Panc1 (cell line): ENCODE data around the gene GORAB.

ENCODE experiments used
- CTCF ChIP-seq: fragments of 450-650 bp; IDR thresholded peaks from 2 replicates; pipeline ENCODE4 v1.5.1; 2017; ENCODE audit warnings: mild to moderate bottlenecking
- POLR2AphosphoS5 ChIP-seq: IDR thresholded peaks from 2 replicates; pipeline ENCODE4 v1.6.1; 2012; ENCODE audit warnings: mild to moderate bottlenecking, low read depth, low read length, moderate library complexity
- REST ChIP-seq, 2 experiments: IDR thresholded peaks; 2 replicates each; pipeline ENCODE4 v1.6.1; 2011 to 2012; ENCODE audit warnings: low read depth in 2 of 2, control low read depth in 1 of 2, low read length in 1 of 2, mild to moderate bottlenecking in 1 of 2, moderate library complexity in 1 of 2; ENCODE audit not compliant: insufficient read depth in 1 of 2
- SIN3A ChIP-seq: IDR thresholded peaks from 2 replicates; pipeline ENCODE4 v1.6.1; 2012; ENCODE audit warnings: low read depth, mild to moderate bottlenecking, low read length, moderate library complexity, borderline replicate concordance; ENCODE audit not compliant: insufficient read depth
- TCF7L2 ChIP-seq: IDR thresholded peaks from 2 replicates; pipeline ENCODE4 v1.6.1; 2011; ENCODE audit warnings: mild to moderate bottlenecking, low read depth, low read length, inconsistent platforms

- TF ChIP-seq CTCF (no peak), POLR2AphosphoS5 (no peak), REST (IDR thresholded peaks at IDR 0.05; ENCODE audit: insufficient read depth in 1 of 2, low read depth in 2 of 2, low read length in 1 of 2) (no peak), SIN3A (no peak), TCF7L2 (no peak)
Measured at GRCh38 chr1:170491291-170491690, 40.7 kb upstream of the GORAB start.
